Femur (tissue), 1 donor: ENCODE data around the gene EIF4E.
"Not testable (repeated sequence)": the region's sequence is repeated elsewhere in the genome, so short reads cannot be mapped to it uniquely, and the experiment has no call there.

ENCODE experiments used
- DNase-seq: peaks from one replicate; pipeline ENCODE4 v3.0.0-alpha.2; 2017

Gene EIF4E

GRCh38 chr4:98872120-98872906, 56.6 kb downstream of the EIF4E start:
- not testable (repeated sequence) for DNase-seq

- DNase-seq = no peak
Observed at GRCh38 chr4:98867648-98868047, 61.3 kb downstream of the EIF4E start.

GRCh38 chr4:98865059-98865458, 63.9 kb downstream of the EIF4E start:
- no peak for DNase-seq

- no peak for DNase-seq
Observed at GRCh38 chr4:98864560-98864959, 64.4 kb downstream of the EIF4E start.

GRCh38 chr4:98862371-98862770, 66.6 kb downstream of the EIF4E start:
- no peak for DNase-seq

GRCh38 chr4:98861100-98861884, 67.6 kb downstream of the EIF4E start:
- no peak for DNase-seq

GRCh38 chr4:98851806-98852205, 77.1 kb downstream of the EIF4E start:
- DNase-seq = no peak

GRCh38 chr4:98850937-98851336, 78.0 kb downstream of the EIF4E start:
- DNase-seq = no peak

GRCh38 chr4:98848448-98848847, 80.5 kb downstream of the EIF4E start:
- DNase-seq = no peak

GRCh38 chr4:98845960-98846359, 83.0 kb downstream of the EIF4E start:
- DNase-seq = no peak

GRCh38 chr4:98842917-98843316, 86.0 kb downstream of the EIF4E start:
- DNase-seq = not testable (repeated sequence)

GRCh38 chr4:98838977-98839618, 89.8 kb downstream of the EIF4E start:
- DNase-seq = no peak

- no peak for DNase-seq
Observed at GRCh38 chr4:98838531-98838930, 90.4 kb downstream of the EIF4E start.

- no peak for DNase-seq
Observed at GRCh38 chr4:98833384-98833783, 95.5 kb downstream of the EIF4E start.

- DNase-seq = not testable (repeated sequence)
Observed at GRCh38 chr4:98831036-98831435, 97.9 kb downstream of the EIF4E start.
